GM12873 (cell line): ENCODE data around the gene CNTNAP2.

Source experiments
- CTCF ChIP-seq: IDR thresholded peaks from 2 replicates; pipeline ENCODE4 v1.5.1; 2012; ENCODE audit warnings: low read depth, mild to moderate bottlenecking, moderate library complexity, low read length, control low read depth; ENCODE audit not compliant: insufficient read depth; ENCODE audit errors: missing control alignments

The CNTNAP2 gene

GRCh38 chr7:147265528-147265927 lies 1148.9 kb downstream of the CNTNAP2 start:
- no peak for TF ChIP-seq CTCF

- no peak for TF ChIP-seq CTCF
Observed at GRCh38 chr7:147276106-147276505, 1159.5 kb downstream of the CNTNAP2 start.

- TF ChIP-seq CTCF: no peak
Observed at GRCh38 chr7:147276783-147277370, 1160.3 kb downstream of the CNTNAP2 start.

- TF ChIP-seq CTCF: no peak
Observed at GRCh38 chr7:147279514-147279913, 1162.9 kb downstream of the CNTNAP2 start.

- no peak for TF ChIP-seq CTCF
Observed at GRCh38 chr7:147279964-147280374, 1163.4 kb downstream of the CNTNAP2 start.

GRCh38 chr7:147282204-147282603 lies 1165.6 kb downstream of the CNTNAP2 start:
- TF ChIP-seq CTCF: no peak

- TF ChIP-seq CTCF: no peak
Observed at GRCh38 chr7:147296201-147296600, 1179.6 kb downstream of the CNTNAP2 start.
